NCI-H2227 (cell line): ENCODE data around the gene PAQR6.

Experiments used
- DNase-seq: peaks from one replicate; lab custom pipeline; 2025; ENCODE audit not compliant: unreplicated experiment; lab: John Stamatoyannopoulos, UW

Gene PAQR6

DNA sequence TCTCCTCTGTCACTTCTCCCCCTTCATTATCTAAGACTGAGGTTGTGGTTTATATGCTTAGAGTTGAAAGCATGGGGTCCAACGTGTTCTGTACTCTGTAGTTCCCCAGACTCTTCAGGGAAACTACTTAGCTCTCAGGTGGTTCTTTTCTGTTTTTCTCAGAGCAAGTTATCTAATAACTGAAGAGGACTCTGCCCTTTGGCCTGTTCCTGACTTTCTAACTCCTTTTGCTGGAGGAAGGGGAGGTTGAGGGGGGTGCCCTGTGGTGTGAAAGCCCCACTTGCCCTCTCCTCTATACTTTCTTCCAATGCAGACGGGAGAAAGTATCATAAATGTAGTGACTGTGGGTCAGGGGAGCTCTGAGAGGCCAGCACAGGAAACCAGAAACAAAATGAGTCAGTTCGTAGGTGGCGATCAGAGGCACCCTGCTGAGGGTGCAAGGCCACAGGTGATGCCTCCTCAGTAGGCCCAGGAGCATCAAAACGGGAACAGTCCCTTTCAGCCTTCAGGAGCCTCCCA is 49.0 kb downstream of the PAQR6 start:
- DNase-seq: no peak

DNA sequence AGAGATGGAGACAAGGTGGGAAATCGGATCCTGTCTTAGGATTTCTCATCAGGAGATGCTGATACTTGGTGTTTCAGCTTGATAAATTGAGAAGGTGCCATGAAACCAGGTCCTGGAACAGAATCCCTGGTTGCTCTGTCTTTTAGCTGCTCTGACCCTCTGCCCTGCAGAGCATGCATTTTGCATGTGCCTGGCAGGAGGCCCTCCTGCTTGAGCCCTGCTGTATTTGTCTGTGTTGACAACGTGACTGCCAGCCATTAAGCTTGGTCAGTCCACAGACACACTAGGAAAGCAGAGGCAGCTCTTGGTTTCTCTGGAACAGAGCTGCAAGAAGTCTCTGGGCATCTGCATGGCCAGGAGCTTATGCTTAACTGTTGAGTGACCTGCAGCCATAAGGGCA is 51.4 kb downstream of the PAQR6 start:
- DNase-seq: no peak

DNA sequence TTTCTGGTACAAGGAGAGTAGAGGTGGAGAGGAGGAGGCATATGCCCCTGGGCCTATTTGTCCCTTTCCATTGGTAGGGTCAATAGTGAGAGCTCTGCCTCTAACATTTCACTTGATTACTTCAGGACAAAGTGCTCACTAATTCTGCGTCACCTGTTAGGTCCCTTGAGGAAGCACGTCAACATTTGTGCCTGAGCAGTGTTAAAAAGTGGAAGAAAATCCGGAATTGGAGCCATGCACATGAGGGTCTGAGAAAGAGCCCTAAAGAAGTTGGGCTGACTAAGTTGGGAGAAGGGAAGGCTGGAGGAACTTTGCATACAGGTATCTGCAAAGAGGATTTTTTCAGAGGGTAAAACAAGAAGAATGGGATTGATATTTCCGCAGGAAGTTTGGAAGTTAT is 52.0 kb downstream of the PAQR6 start:
- no peak for DNase-seq

DNA sequence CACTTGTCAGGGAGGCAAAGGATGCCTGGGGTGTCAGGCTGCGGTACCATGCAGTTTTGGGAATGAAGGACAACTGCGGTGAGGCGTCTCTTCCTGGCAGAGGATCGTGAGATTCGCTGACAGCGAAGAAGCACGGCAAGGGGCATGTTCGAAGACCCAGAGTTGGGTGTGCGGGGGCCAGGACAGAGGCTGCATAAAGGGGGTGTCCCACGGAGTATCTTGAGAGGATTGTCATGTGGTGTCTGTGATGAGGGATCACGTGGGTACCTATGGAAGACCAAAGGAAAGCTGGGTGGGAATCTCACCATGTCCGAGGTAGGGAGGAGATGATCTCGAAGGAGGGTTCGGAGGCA is 53.6 kb downstream of the PAQR6 start:
- DNase-seq: peak; percentile 61

DNA sequence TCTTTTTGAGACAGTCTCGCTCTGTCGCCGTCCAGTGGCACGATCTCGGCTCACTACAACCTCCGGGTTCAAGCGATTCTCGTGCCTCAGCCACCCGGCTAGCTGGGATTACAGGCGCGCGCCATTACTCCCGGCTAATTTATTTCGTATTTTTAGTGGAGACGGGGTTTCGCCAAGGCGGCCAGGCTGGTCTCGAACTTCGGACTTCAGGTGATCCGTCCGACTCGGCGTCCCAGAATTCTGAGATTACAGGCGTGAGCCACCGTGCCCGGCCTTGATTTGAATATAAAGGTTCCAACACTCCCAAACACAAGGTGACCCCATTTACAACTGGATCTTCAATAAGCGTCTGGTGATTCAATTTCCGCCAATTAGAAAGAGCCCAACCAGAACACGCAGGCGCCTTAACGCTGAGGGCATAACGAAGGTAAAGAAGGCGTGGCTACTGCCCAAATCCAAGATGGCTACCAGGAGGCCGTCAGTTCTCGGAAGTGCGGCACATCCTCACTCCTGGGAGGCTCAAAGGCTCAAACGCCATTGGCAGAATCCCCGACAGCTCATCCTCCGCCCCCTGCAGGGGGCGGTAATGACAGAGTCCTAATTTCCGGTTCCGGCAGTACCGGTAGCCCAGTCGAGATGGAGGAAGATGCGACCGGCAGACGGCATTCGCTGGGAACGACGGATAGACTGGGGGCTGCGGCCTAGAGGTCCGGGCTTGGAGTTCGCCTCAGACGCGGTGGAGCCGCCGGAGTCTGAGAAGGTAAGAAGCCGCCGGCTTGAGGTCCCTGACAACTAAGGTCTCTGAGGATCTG is 54.2 kb downstream of the PAQR6 start, which contains the start of gene SLC25A44:
Gene SLC25A44 (plus strand): TSS at position 617 of the 812 bp plus-strand sequence. CDS start 5,744 bp downstream, outside the sequence.
- DNase-seq: peak; percentile 99
